Ishikawa (cell line): Measurements from ENCODE around the gene SALL4.

Source experiments
- REST ChIP-seq: IDR thresholded peaks from 2 replicates; pipeline ENCODE4 v1.6.1; 2012; ENCODE audit warnings: low read depth, mild to moderate bottlenecking
- TEAD4 ChIP-seq: IDR thresholded peaks from 2 replicates; pipeline ENCODE4 v1.6.1; 2012
- YY1 ChIP-seq: IDR thresholded peaks from 2 replicates; pipeline ENCODE4 v1.6.1; 2012; ENCODE audit warnings: low read depth
- TF ChIP-seq, protein P1 (sequence below): IDR thresholded peaks from 2 replicates; pipeline ENCODE4 v1.6.1; 2012

DNA sequence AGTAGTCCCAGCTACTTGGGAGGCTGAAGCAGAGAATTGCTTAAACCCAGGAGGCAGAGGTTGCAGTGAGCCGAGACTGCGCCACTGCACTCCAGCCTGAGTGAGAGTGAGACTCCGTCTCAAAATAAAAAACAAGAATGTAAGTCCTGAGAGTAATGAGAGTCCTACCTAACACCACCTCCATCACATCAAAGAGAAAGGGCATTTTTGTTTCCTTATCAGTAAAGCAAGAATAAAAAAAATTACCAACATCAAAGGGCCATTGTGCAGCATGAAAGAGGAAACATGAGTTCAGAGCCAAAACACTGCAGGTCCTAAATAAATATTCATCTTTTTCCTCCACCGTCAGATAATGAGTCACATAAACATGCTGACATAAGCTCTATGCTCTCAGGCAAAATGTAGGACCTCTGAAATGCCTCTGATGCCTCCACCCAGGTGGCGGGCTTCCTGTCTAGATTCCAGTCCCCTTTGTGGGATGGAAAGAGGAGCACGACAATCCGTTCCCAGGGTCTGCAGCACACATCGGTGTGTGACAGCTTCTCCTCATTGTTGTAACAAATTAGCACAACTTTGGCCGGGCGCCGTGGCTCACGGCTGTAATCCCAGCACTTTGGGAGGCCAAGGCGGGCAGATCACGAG is 41.3 kb downstream of the SALL4 start:
- TF ChIP-seq, protein P1, sequence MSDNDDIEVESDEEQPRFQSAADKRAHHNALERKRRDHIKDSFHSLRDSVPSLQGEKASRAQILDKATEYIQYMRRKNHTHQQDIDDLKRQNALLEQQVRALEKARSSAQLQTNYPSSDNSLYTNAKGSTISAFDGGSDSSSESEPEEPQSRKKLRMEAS: no peak
- TF ChIP-seq REST (no peak), TEAD4 (no peak), YY1 (no peak)
